ENCODE measurements around the gene INTS14. TPM values are rescaled to one million over a fixed set of nuclear protein-coding genes. Genes with fewer than 3 reads are reported as not detected.

Gene INTS14
- total RNA-seq, 1 experiment from 2014 or later, result 53.7 TPM

DNA sequence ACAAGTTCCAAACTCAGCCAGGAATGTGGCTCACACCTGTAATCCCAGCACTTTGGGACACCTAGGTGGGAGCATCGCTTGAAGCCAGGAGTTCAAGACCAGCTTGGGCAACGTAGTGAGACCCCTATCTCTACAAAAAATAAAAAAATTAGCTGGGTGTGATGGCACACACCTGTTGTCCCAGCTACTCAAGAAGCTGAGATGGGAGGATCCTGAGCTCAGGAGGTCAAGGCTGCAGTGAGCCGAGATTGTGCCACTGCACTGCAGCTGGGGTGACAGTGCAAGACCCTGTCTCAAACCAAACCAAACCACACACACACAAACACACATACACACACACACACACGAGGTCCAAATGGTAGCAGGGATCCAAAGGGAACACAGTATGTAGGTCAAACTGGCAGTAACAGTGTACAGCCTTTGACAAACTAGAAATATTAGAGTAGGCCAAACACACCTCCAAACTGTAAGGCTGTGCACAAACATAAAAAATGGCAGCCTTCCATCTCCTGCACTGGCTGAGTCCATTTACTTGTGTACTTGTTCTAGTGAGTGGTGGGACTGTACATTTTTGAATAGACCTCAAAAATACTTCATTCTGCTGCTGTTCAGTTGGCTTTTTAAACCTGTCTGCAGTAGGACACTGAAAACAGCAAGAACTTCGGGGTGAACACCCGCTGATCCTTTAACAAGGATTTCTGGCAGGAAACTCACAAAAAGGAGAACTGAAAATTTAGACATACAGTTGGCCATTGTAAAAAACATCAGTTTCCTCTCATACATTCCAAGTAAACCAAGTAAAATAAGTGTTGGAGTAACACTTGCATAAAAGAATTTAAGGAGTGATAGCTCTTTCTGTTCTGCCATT lies 33.6 kb downstream of the INTS14 start:
- BruUV-seq (replicated peaks), result TSS peak; percentile 92
- Histone ChIP-seq H3K27ac (no peak overlapping the region), H3K9me3 (ENCODE audit: insufficient read depth, low read depth) (no peaks in the 10 kb centered on the region), H3K36me3 (ENCODE audit: low read depth) (peaks cover 3% of the 10 kb centered on the region; the same call in 1 of the 2 replicates), H3K27me3 (ENCODE audit: insufficient read depth, low read depth) (no peaks in the 10 kb centered on the region), H4K20me1 (ENCODE audit: insufficient read depth) (no peaks in the 10 kb centered on the region), H3K4me1 (replicated peaks; ENCODE audit: insufficient read depth) (no peaks in the 10 kb centered on the region), H3F3A (ENCODE audit: insufficient read depth, low read depth) (peaks cover 17% of the 10 kb centered on the region; the same call in 1 of the 2 replicates), H2AFZ (no peak overlapping the region), H3K9me2 (ENCODE audit: insufficient read depth) (no peaks in the 10 kb centered on the region), H3K4me2 (no peak overlapping the region), H3K4me3 (no peak overlapping the region), H3K79me2 (ENCODE audit: low read depth) (no peaks in the 10 kb centered on the region)
- ChIA-PET CTCF (no interaction called here), POLR2A (ENCODE audit: unreplicated experiment) (no interaction called here)
- intact Hi-C loops (cut with micrococcal nuclease; ENCODE audit: unreplicated experiment), result loop anchor here (10.0 kb wide), 1 partner anchor 73 kb away; no protein-coding TSS in a partner anchor
- TF ChIP-seq, protein P1, sequence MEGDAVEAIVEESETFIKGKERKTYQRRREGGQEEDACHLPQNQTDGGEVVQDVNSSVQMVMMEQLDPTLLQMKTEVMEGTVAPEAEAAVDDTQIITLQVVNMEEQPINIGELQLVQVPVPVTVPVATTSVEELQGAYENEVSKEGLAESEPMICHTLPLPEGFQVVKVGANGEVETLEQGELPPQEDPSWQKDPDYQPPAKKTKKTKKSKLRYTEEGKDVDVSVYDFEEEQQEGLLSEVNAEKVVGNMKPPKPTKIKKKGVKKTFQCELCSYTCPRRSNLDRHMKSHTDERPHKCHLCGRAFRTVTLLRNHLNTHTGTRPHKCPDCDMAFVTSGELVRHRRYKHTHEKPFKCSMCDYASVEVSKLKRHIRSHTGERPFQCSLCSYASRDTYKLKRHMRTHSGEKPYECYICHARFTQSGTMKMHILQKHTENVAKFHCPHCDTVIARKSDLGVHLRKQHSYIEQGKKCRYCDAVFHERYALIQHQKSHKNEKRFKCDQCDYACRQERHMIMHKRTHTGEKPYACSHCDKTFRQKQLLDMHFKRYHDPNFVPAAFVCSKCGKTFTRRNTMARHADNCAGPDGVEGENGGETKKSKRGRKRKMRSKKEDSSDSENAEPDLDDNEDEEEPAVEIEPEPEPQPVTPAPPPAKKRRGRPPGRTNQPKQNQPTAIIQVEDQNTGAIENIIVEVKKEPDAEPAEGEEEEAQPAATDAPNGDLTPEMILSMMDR (conservative IDR thresholded peaks at IDR 0.05), result no peak
- no peak for TF ChIP-seq EZH2 (IDR thresholded peaks at IDR 0.05; ENCODE audit: low read depth)
- no peak for DNase-seq

DNA sequence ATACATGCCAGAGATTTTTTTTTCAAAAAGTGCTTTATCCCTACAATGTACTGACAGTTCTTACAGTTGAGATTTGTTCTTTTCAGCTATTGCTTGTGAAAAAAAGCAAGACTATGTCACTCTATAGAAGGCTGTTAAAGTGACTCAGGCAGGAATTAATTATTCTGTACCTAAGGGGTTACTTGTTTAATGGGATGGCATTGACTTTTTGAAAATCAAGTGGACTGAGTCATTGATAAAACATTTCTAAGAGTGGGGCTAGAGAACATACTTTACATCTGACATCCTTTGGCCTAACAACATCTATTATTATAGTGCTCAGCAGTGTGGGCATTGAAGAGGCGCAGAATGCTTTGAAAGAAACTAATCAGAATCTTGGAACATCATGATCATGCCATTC lies 34.3 kb downstream of the INTS14 start:
- DNase-seq, result no peak
- ChIA-PET POLR2A (ENCODE audit: unreplicated experiment) (no interaction called here), CTCF (no interaction called here)
- H3K79me2 ChIP-seq (ENCODE audit: low read depth), result no peaks in the 10 kb centered on the region
- BruUV-seq (replicated peaks), result no TSS peak
- H3K9me2 ChIP-seq (ENCODE audit: insufficient read depth), result no peaks in the 10 kb centered on the region
- no peaks in the 10 kb centered on the region for H3K27me3 ChIP-seq (ENCODE audit: insufficient read depth, low read depth)
- peaks cover 3% of the 10 kb centered on the region; the same call in 1 of the 2 replicates for H3K36me3 ChIP-seq (ENCODE audit: low read depth)
- H3K4me2 ChIP-seq, result no peak overlapping the region
- no peaks in the 10 kb centered on the region for H3K4me1 ChIP-seq (replicated peaks; ENCODE audit: insufficient read depth)
- H4K20me1 ChIP-seq (ENCODE audit: insufficient read depth), result no peaks in the 10 kb centered on the region
- H2AFZ ChIP-seq, result no peak overlapping the region
- peaks cover 17% of the 10 kb centered on the region; the same call in 1 of the 2 replicates for H3F3A ChIP-seq (ENCODE audit: insufficient read depth, low read depth)
- no peak overlapping the region for H3K27ac ChIP-seq
- H3K9me3 ChIP-seq (ENCODE audit: insufficient read depth, low read depth), result no peaks in the 10 kb centered on the region
- intact Hi-C loops (cut with micrococcal nuclease; ENCODE audit: unreplicated experiment), result loop anchor here (10.0 kb wide), 1 partner anchor 72 kb away; no protein-coding TSS in a partner anchor
- H3K4me3 ChIP-seq, result no peak overlapping the region
- TF ChIP-seq, protein P1 (conservative IDR thresholded peaks at IDR 0.05), result no peak
- no peak for TF ChIP-seq EZH2 (IDR thresholded peaks at IDR 0.05; ENCODE audit: low read depth)

DNA sequence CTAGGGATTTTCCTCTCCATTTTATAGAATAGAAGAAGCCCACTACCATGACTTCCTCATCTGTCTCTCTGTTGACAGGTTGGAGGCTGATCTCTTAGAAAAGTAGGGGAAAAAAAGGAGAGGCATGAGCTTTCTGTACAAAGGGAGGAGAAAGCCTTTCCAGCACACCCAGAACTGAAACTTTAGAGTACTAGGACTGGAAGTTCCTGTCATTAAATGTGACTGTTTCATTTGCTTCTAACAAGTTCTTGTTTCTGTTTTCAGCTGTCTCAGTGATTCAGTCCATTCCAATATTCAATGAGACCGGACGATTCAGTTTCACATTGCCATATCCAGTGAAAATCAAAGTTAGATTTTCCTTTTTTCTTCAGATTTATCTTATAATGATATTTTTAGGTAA lies 39.0 kb downstream of the INTS14 start:
- no TSS peak for BruUV-seq (replicated peaks)
- H2AFZ ChIP-seq, result no peak overlapping the region
- intact Hi-C loops (cut with micrococcal nuclease; ENCODE audit: unreplicated experiment), result loop anchor here (10.0 kb wide), 1 partner anchor 67 kb away; no protein-coding TSS in a partner anchor
- no peak for TF ChIP-seq EZH2 (IDR thresholded peaks at IDR 0.05; ENCODE audit: low read depth)
- TF ChIP-seq, protein P1 (conservative IDR thresholded peaks at IDR 0.05), result no peak
- peaks cover 7% of the 10 kb centered on the region; the same call in 1 of the 2 replicates for H3F3A ChIP-seq (ENCODE audit: insufficient read depth, low read depth)
- H3K36me3 ChIP-seq (ENCODE audit: low read depth), result 0 out of 2 replicates have a peak, but pooled peaks cover 5% of the 10 kb centered on the region
- CTCF ChIA-PET, result no interaction called here
- no peak overlapping the region for H3K27ac ChIP-seq
- no peaks in the 10 kb centered on the region for H3K9me3 ChIP-seq (ENCODE audit: insufficient read depth, low read depth)
- no peaks in the 10 kb centered on the region for H3K79me2 ChIP-seq (ENCODE audit: low read depth)
- H3K4me2 ChIP-seq, result no peak overlapping the region
- H3K27me3 ChIP-seq (ENCODE audit: insufficient read depth, low read depth), result no peaks in the 10 kb centered on the region
- H3K9me2 ChIP-seq (ENCODE audit: insufficient read depth), result no peaks in the 10 kb centered on the region
- H4K20me1 ChIP-seq (ENCODE audit: insufficient read depth), result no peaks in the 10 kb centered on the region
- no peak for DNase-seq
- no peak overlapping the region for H3K4me3 ChIP-seq
- POLR2A ChIA-PET (ENCODE audit: unreplicated experiment), result no interaction called here
- H3K4me1 ChIP-seq (replicated peaks; ENCODE audit: insufficient read depth), result no peaks in the 10 kb centered on the region

All from PC-9 (cell line).